Suppressor macrophage treated with lipopolysaccharide for 1 hour (primary cell): ENCODE measurements around the gene CACNG3.

Experiments
- DNase-seq, 3 donors: peaks; one replicate each; pipeline ENCODE4 v3.0.0-alpha.2; 2020 to 2022

The CACNG3 gene

GRCh38 chr16:24409045-24409444 is 152.9 kb downstream of the CACNG3 start:
- no peak for DNase-seq
